Activated naive CD4-positive, alpha-beta T cell treated with anti-CD3 and anti-CD28 coated beads, Interleukin-2, amount 50 U/mL, for 16 hours (primary cell): ENCODE measurements around the gene SLC39A5.
"Not testable (repeated sequence)": the region's sequence is repeated elsewhere in the genome, so short reads cannot be mapped to it uniquely, and the experiment has no call there.

Experiments used
- DNase-seq: peaks from one replicate; pipeline ENCODE4 v3.0.0-alpha.2; 2020

The SLC39A5 gene

DNA sequence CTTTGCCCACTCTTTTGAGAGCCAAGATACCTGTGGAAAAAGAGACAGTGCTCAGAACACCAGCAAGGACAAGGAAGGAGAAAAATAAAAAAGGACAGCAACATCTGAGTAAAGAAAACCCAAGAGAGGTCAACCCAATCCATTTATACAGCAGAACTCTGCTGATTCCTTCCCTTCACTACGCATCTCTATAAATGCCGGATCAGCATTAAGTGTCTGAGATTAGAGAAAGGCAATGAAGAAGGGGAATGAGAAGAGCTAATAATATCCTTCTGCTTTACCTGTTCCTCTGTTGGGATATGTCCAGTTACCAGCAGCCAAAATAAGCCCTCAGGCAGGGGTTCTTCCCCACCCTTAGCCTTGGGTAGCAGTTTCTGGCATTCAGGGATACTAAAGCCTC is 52.7 kb downstream of the SLC39A5 start:
- no peak for DNase-seq

GRCh38 chr12:56284263-56284662 is 54.4 kb downstream of the SLC39A5 start:
- DNase-seq: not testable (repeated sequence)

- no peak for DNase-seq
Observed at GRCh38 chr12:56286044-56286830, 56.4 kb downstream of the SLC39A5 start.
